Psoas muscle (tissue), 8 donors: ENCODE data around the gene TMEM201. TPM values are rescaled to one million over a fixed set of nuclear protein-coding genes. Genes with fewer than 3 reads are reported as not detected.

ENCODE experiments used
- ATAC-seq, 4 donors: fragments of 200-7000 bp; cut with Tn5 transposase; one replicate each; pipeline ENCODE4 v1.9.1; 2020; ENCODE audit warnings: moderate library complexity in 3 of 4, mild to moderate bottlenecking in 2 of 4
- DNase-seq, 2 donors: peaks; one replicate each; pipeline ENCODE4 v3.0.0-alpha.2; 2020
- H3K27ac ChIP-seq: fragments of 200-600 bp; one replicate; pipeline ENCODE4 v1.8.0; 2022
- H3K27me3 ChIP-seq, 3 donors: fragments of 200-600 bp in 1 of 3; one replicate each; pipeline versions ENCODE4 v1.6.1 to v1.8.0; 2013 to 2022; ENCODE audit warnings: low read length in 2 of 3, mild to moderate bottlenecking in 2 of 3, moderate library complexity in 1 of 3; ENCODE audit not compliant: insufficient read depth in 3 of 3
- H3K36me3 ChIP-seq, 2 donors: fragments of 200-600 bp in 1 of 2; one replicate each; pipeline versions ENCODE4 v1.6.1 to v1.8.0; 2013 to 2022; ENCODE audit warnings: low read depth in 1 of 2, mild to moderate bottlenecking in 1 of 2, moderate library complexity in 1 of 2; ENCODE audit not compliant: insufficient read depth in 1 of 2
- H3K4me1 ChIP-seq: fragments of 200-600 bp; one replicate; pipeline ENCODE4 v1.8.0; 2022
- H3K4me3 ChIP-seq: fragments of 200-600 bp; one replicate; pipeline ENCODE4 v1.8.0; 2022; ENCODE audit warnings: mild to moderate bottlenecking
- H3K9me3 ChIP-seq: fragments of 200-600 bp; one replicate; pipeline ENCODE4 v1.8.0; 2022
- WGBS, 3 donors: extraction: QIAGEN DNeasy Blood & Tissue Kit; methylation state at CpG; one replicate each; pipeline versions ENCODE4 v1.1.6 to v1.1.7; 2013; 5-methylcytosine and 5-hydroxymethylcytosine counted together
- intact Hi-C, 2 donors: fragments of 100-400 bp; cut with DNase I; formaldehyde crosslinking; loops; one replicate each; pipeline versions ENCODE4 v1.11.0 to v1.14.2; 2022
- polyA plus RNA-seq, 3 donors: library from polyadenylated mRNA; stranded (reverse); fragments of 200-250 nt; gene quantifications; one replicate each; pipeline ENCODE4 v1.2.3, GENCODE V29; 2013
- total RNA-seq, 4 donors: library from RNA; stranded (reverse); fragmentation: NEBNext Ultra II Directional in 2 of 4; extraction: Animal tissue kit (Norgen Biotek cat#: 25700) in 2 of 4; gene quantifications; one replicate each; pipeline versions ENCODE4 v1.2.1 to v1.2.4, GENCODE V29; 2021 to 2023
- TF ChIP-seq, protein P1 (sequence below): fragments of 200-600 bp; IDR thresholded peaks from one replicate; pipeline ENCODE4 v1.8.0; 2022; ENCODE audit warnings: antibody characterized with exemption
- donor health status: healthy with polysubstance abuse.
- donor health status: DM: no; HTN: no; CAD: no; lungs with moderate emphysema.
- donor health status: Bipolar disorder and iron deficiency.
- donor health status: healthy.
- donor health status: DM: yes; HTN: yes; CAD: no.
- donor health status: DM: no; HTN: no; CAD: no.
- donor health status: DM: no; HTN: no; CAD: no.
- donor health status: DM: yes; HTN: yes; CAD: no.

TMEM201 gene
- total and polyA plus RNA-seq, 7 donors: 15.7 to 37.3 (median 23.2) TPM

GRCh38 chr1:9586147-9586766 lies 2.5 kb upstream of the TMEM201 start:
- H3K36me3 ChIP-seq: peaks cover 0 to 21% of the 10 kb centered on the region in 2 donors
- no peaks in the 10 kb centered on the region for H3K9me3 ChIP-seq
- TF ChIP-seq, protein P1, sequence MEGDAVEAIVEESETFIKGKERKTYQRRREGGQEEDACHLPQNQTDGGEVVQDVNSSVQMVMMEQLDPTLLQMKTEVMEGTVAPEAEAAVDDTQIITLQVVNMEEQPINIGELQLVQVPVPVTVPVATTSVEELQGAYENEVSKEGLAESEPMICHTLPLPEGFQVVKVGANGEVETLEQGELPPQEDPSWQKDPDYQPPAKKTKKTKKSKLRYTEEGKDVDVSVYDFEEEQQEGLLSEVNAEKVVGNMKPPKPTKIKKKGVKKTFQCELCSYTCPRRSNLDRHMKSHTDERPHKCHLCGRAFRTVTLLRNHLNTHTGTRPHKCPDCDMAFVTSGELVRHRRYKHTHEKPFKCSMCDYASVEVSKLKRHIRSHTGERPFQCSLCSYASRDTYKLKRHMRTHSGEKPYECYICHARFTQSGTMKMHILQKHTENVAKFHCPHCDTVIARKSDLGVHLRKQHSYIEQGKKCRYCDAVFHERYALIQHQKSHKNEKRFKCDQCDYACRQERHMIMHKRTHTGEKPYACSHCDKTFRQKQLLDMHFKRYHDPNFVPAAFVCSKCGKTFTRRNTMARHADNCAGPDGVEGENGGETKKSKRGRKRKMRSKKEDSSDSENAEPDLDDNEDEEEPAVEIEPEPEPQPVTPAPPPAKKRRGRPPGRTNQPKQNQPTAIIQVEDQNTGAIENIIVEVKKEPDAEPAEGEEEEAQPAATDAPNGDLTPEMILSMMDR: no peak
- intact Hi-C loops: no loop called here
- 87 to 93% (median 92%) methylated on average over 3 of the region's 3 CpGs for WGBS, 3 donors
- peaks cover 23% of the 10 kb centered on the region for H3K4me1 ChIP-seq
- no peaks in the 10 kb centered on the region for H3K27me3 ChIP-seq
- H3K27ac ChIP-seq: no peak overlapping the region
- ATAC-seq (no peak), DNase-seq (no peak)
- H3K4me3 ChIP-seq: no peak overlapping the region

DNA sequence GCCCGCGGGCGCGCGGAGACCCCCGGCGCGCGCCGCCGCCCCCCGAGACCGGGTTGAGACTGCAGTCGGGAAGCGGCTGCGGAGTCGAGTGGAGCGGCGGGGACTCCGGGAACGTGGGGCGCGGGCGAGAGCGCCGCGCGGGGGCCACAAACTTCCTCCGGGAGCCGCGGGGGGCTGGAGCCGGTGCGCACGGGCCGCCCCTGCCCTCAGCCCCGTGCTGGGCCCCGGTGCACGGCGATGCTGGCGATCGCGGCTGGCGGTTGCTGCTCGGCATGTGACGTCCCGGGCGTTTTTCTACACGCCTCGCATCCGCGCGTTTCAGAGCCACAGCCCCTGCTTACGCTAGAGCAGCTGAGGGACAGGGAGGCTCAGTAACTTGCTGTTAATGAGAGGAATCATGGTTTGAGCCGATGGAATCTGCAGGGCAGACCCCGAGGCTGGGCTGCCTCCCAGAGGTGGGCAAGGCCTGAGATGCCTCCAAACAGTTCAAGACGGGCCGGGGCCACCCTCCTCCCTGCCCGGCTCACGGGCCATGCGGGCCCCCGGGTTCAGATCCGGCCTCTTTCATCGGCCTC lies 520 bp downstream of the TMEM201 start:
- Histone ChIP-seq H3K9me3 (no peaks in the 10 kb centered on the region), H3K36me3 (no peaks in the 10 kb centered on the region), H3K4me1 (peaks cover 53% of the 10 kb centered on the region), H3K4me3 (peak overlapping the region; percentile 87), H3K27ac (peak overlapping the region; percentile 80), H3K27me3 (no peaks in the 10 kb centered on the region)
- no peak for DNase-seq
- ATAC-seq: no peak
- TF ChIP-seq, protein P1: no peak
- WGBS, 3 donors: 0 to 1% (median 1%) methylated on average over 26 to 63 of the region's 63 CpGs
- intact Hi-C loops: no loop called here

GRCh38 chr1:9589719-9590157 lies 1.0 kb downstream of the TMEM201 start:
- no peaks in the 10 kb centered on the region for H3K27me3 ChIP-seq
- no peaks in the 10 kb centered on the region for H3K9me3 ChIP-seq
- no peaks in the 10 kb centered on the region for H3K36me3 ChIP-seq
- WGBS, 3 donors: 18 to 28% (median 22%) methylated on average over 6 of the region's 6 CpGs
- peak overlapping the region; percentile 87 for H3K4me3 ChIP-seq
- H3K4me1 ChIP-seq: peaks cover 58% of the 10 kb centered on the region
- ATAC-seq (no peak), DNase-seq (no peak)
- H3K27ac ChIP-seq: peak overlapping the region; percentile 80
- TF ChIP-seq, protein P1: no peak
- intact Hi-C loops: no loop called here

GRCh38 chr1:9590201-9590600 lies 1.5 kb downstream of the TMEM201 start:
- intact Hi-C loops: no loop called here
- H3K27me3 ChIP-seq: no peaks in the 10 kb centered on the region
- no peaks in the 10 kb centered on the region for H3K9me3 ChIP-seq
- TF ChIP-seq, protein P1: no peak
- H3K27ac ChIP-seq: peak overlapping the region; percentile 80
- 24 to 46% (median 40%) methylated on average over 7 of the region's 7 CpGs for WGBS, 3 donors
- H3K4me3 ChIP-seq: peak overlapping the region; percentile 87
- DNase-seq: no peak
- ATAC-seq: no peak
- no peaks in the 10 kb centered on the region for H3K36me3 ChIP-seq
- H3K4me1 ChIP-seq: peaks cover 62% of the 10 kb centered on the region
